HG03342 (cell line): Measurements from ENCODE around the gene PLEKHG2.
"Not testable (repeated sequence)": the region's sequence is repeated elsewhere in the genome, so short reads cannot be mapped to it uniquely, and the experiment has no call there.

Experiments
- ATAC-seq: cut with Tn5 transposase; IDR thresholded peaks from one replicate; pipeline ENCODE4 v1.9.1; 2021; ENCODE audit warnings: mild to moderate bottlenecking, moderate library complexity; ENCODE audit not compliant: unreplicated experiment

PLEKHG2 gene

DNA sequence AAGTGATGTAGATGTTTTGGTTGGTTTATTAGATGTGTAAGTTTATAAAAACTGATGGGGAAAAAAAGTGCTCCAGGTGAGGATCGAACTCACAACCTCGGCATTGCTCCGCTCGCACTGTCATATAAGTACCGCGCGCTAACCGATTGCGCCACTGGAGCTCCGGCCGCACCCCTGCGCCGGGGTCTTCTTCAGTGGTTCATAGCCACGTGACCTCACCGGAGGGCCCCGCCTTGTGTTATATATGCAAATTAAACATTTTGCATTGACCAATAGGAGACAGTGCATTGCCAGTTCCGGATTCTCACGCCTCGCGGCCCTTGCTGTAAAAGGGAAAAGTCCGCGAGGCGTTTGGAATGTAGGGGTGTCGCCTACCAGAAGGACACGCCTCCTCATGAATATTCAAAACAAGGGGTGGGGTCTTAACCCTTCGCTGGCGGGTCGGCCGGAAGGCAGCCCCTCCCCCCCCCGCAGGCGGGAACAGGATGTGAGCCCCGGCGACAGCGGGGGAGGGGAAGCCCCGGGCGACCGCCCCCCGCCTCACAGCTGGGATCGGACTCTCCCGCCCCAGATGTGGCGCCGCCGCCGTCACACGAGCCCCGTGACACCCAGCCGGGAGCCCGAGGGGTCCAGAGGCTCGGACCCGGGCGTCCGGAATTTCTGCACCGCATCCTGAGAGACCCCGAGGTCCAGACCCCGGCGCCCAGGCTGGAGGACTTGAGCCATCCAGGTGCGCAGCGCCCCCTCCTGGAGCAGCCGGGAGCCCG is at the start of gene PLEKHG2:
Gene PLEKHG2, plus strand, starts transcription at position 570 of the 767 bp plus-strand sequence. CDS start 1,418 bp downstream, outside the sequence.
- ATAC-seq, result peak; percentile 48

GRCh38 chr19:39362682-39363657 is 49.5 kb upstream of the PLEKHG2 start:
- ATAC-seq, result no peak

DNA sequence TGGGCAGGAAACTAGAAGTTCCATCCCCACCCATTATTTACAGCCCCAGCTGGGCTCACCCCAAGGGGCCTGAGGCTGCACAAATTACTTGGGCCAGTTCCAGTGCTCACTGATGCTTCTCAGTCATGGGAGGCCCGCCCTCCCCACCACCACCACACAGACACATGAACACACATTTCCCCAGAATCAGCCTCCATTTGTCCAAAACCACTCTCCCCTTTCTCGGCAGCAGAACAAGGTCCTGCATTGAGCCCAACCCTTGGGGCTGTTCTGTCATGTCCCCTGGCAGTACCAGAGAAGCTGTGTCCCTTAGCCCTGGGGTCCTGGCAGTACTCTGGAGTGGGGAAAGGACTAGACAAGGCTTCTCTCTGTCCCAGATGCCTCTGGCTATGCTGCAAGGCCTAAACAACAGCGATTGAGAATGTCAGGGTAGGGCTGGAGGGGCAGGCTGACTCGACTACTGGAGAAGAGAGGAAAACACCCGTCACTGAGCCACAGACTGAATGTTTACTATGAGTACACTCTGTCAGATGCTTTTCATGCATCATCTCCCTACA is 48.5 kb upstream of the PLEKHG2 start:
- ATAC-seq, result no peak

GRCh38 chr19:39365531-39365930 is 46.9 kb upstream of the PLEKHG2 start:
- ATAC-seq, result no peak

DNA sequence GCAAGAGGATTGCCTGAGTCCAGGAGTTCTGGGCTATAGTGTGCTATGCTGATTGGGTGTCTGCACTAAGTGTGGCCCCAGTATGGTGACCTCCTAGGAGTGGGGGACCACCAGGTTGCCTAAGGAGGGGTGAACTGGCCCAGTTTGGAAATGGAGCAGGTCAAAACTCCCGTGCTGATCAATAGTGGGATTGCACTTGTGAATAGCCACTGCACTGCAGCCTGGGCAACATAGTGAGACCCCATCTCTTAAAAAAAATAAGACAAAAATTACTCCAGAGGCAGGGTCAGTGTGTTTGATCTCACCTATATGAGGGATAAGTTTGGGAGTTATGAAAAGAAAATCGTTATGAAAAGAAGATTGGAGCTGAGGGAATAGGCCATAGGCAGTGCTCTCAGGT is 43.3 kb upstream of the PLEKHG2 start:
- ATAC-seq, result no peak

- ATAC-seq, result no peak
Measured at GRCh38 chr19:39370735-39371134, 41.7 kb upstream of the PLEKHG2 start.

GRCh38 chr19:39372047-39372802 is 40.2 kb upstream of the PLEKHG2 start:
- no peak for ATAC-seq

DNA sequence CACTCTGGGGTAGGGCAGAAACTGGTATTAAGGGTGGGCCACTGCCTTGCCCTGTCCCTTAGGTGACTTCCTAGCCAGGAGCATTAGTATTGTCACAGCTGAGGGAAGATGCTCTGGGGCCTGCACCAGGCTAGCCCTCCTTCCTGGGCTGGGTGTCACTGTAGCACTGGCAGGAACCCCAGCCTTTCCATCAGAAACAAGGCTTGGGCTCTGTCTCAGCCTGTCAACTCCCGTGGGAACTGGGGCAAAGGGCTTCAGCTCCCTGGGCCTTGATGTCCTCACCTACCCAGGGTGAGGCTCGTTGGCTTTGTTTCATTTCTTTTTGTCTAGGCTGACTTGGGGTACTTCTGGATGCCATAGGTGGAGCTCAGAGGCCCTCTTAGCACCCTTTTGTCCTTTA is 39.5 kb upstream of the PLEKHG2 start:
- ATAC-seq, result no peak

GRCh38 chr19:39375929-39376328 is 36.5 kb upstream of the PLEKHG2 start:
- ATAC-seq, result no peak

GRCh38 chr19:39377373-39378362 is 34.8 kb upstream of the PLEKHG2 start:
- no peak for ATAC-seq

DNA sequence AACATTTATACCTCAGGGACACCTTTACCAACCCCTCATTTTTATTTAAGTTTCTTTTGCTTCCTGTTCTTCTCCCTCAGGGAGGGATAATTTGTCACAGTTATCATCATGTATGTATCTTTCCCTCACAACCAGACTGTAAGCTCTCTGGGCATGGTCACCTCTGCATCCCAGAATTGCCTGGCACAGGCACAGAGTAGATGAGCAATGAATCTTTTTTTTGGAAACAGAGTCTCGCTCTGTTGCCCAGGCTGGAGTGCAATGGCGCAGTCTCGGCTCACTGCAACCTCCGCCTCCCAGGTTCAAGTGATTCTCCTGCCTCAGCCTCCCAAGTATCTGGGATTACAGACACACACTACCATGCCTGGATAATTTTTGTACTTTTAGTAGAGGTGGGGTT is 33.1 kb upstream of the PLEKHG2 start:
- not testable (repeated sequence) for ATAC-seq

GRCh38 chr19:39379865-39380396 is 32.5 kb upstream of the PLEKHG2 start:
- no peak for ATAC-seq

DNA sequence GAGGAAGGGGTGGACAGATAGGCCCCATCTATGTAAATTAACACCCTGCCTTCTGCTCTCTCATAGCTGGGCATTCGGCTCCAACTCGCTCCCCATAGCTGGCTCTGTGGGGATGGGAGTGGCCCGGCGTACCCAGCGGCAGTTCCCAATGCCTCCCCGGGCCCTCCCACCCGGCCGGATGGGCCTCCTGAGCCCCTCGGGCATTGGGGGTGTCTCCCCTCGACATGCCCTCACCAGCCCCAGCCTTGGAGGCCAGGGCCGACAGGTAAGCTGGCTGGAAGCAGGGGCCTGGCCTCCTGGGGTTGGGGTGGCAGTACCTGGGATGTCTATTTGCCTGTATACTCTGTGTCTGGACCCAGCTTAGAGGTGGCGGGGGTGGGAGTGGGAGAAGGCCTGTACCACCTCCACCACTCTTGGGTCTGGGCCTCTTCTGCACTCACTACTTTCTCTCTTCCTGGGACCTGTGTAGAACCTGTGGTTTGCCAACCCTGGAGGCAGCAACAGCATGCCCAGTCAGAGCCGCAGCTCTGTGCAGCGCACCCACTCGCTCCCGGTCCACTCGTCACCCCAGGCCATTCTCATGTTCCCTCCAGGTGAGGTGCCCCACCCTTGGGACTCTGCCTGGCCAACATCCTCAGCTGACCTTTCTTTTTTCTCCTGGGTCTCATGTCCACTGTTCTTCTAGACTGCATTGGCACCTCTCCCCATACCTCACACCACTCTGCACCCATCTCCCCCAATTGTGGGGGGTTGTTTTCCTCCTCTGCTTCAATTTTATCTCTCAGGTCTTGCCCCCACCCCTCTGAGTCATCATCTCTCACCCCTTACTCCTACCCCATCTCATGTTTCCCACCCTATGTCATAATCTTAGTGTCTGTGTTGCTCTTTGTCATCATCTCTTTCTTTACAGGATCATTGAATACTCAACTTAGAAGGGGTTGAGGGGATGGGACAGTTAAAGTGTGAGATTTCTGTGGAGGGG is 31.7 kb upstream of the PLEKHG2 start:
- no peak for ATAC-seq

- ATAC-seq, result no peak
Measured at GRCh38 chr19:39381910-39382611, 30.4 kb upstream of the PLEKHG2 start.

GRCh38 chr19:39382991-39383828 is 29.3 kb upstream of the PLEKHG2 start:
- ATAC-seq, result no peak

DNA sequence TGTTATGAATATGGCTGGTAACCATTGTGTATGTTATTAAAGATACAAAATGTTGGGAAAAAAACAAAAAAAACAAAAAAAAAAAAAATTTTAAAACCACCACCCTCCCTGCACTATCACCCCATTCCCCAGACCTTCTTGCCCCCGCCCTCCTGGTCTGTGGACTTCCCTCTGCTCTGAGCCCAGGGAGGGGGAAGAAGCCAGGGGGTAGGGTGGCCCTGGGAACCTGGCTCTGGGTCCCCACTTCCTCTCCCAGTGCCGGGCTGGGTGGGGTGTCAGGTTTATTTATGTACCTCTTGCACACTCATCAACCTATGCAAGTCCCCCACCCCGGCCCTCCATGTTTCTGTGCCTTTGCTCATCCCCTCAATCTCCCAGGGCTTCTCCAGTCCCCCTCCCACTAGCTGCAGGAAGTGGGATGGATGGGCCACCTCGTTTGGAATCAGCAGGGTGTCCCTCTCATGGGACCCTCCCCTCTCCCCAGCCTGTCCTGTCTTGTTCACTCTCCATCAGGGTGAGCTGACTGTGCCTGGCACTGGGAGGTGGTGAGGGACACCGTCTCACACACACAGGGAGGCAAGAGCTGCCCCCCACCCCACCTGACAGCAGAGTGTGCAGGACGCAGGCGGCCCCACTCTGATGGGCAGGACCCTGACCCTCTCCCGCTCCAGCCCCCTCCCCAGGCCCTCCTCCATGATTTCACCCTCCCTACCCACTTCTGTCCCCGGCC is 27.5 kb upstream of the PLEKHG2 start:
- no peak for ATAC-seq
